GM18858 (cell line): Measurements from ENCODE around the gene CNPY1.

Source experiments
- ATAC-seq: cut with Tn5 transposase; IDR thresholded peaks from one replicate; pipeline ENCODE4 v1.9.1; 2021; ENCODE audit not compliant: unreplicated experiment

CNPY1 gene

DNA sequence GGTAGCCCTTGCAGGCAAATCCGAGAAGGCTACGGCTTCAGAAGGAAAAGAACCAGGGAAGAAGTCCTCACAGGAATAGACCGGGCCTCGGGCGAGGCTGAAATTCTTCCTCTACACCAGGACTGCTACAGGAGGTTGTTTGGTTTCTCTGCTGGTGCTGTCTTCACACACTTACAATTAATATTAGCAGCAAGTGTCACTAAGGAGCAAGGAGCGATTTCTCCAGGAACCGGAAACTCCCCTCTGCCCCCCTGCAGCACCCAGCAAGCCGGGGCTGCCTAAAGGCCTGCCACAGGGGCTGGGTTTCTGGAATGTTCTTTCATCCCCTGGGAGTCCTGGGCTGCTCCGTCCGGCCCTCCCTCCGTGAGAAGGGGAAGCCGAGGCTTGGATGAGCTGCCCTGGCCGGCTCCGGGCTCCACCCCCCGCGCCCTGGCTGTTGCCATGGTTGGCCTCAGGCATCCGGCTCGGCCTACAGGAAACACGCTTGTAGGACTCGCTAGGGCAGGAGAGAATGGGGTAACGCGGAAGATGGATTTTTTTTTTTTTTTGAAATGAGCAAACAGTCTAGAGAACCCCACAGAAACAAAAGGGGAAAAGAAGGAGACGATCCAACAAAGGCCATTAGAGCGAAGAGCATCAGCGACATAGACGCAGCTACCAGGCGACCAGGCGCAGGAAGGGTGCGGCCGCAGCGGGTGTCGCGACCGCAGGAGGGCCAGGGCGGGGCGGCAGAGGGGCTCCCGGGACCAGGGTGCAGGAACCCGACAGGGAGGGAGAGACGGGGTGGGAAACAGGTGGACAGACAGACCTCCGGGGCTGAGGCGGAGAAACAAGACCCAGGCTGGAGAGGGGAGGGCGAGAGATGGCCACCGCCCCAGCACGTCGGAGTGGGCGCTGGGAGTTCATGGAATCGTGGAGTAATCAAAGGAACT, 55.4 kb downstream of the CNPY1 start:
- peak; percentile 96 for ATAC-seq

DNA sequence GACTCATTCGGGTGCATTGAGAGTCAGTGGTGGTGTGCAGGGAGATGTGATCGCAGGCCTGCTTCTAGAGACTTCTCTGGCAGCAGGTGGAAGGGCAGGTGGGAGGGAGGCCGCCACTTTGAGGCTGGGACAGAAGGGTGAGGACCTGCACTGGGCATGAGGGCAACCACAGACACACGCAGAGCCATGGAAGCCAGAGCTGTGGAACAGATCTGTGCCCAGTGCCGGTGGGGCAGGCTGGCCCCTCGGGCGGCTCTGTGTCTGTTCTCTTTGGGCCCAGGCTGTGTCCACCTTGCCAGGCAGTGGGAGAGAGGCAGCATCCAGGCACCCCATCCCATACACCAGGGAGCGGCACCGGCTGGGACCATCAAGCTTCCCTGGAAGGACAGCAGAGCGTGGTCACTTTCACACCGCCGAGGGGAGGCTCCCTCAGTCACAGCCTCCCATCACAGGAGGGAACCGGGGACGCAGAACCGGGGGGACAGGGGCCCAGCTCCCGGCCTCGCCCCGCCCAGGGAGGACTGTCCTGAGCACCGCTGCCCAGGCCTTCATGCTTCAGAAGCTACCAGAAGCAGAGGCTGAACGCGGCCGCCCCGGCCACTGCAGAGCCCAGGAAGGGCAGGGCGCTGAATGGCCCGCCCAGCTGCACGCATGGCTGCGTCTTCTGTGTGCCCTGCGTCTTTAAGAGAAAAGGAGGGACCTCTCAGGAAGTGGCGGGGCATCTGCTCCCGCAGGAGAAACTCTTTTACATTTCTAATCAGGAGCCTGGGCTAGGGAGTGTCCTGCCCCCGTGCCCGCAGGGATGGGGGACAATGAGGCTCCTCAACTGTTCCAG, 56.3 kb downstream of the CNPY1 start:
- ATAC-seq, result no peak

DNA sequence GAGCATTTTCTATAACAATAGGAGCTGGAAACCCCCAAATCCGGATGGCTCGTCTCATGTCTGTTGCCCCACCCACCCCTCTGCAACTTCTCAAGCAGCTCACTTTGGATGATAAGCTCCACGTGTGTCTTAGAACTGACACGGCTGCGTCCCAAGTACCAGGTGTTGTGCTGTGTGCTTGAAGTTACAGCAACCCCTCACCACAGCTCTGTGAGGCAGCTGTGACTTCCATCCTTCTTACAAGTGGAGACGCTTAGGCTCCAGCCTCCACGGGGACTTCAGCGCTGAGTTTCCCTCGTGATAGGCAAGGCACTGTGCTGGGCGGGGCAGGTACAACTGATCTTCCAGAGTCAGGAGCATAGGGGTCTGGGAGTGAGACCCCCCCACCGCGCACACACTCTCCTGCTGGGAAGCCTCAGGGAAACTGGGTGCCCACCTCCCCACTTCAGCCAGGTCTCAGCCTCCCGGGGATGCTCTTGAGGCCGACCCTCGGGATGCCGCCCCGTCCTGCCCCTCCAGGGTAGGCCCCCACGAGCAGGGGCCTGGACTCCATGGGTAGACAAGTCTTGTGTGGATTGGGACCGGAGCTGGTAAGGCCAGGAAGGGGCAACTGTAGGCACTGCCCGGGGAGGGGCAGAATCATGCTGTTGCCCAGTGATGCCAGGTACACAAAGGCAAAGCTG, 57.1 kb downstream of the CNPY1 start:
- ATAC-seq, result no peak

DNA sequence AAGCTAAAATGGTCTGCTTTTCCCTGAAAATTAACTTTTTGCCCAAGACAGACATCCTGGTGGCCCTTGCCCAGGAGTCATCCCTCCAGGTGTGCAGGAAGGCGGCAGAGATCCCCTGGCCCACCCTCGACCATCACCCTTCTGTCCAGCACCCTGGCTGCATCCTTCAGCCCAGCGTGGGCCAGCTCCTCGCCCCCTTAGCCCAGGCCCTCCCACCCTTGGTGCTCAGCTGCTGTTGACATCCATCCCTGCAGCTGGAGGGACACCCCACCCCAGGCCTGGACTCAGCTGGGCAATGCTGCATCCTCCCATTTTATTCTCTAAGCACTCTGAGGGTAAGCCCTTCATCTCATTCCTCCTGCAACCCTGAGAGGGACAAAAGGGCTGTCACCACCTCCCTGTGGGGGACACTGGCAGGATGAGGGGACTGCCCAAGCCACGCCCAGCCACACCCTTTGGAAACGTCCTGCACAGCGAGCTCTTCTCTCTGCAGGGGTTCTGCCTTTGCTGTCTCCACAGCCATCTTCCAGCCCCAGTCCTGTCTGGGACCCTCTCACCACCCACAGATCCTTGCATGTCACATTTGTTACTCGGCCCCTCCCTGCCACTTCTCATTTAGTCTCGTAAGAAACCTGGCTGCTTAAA, 57.8 kb downstream of the CNPY1 start:
- ATAC-seq, result no peak

DNA sequence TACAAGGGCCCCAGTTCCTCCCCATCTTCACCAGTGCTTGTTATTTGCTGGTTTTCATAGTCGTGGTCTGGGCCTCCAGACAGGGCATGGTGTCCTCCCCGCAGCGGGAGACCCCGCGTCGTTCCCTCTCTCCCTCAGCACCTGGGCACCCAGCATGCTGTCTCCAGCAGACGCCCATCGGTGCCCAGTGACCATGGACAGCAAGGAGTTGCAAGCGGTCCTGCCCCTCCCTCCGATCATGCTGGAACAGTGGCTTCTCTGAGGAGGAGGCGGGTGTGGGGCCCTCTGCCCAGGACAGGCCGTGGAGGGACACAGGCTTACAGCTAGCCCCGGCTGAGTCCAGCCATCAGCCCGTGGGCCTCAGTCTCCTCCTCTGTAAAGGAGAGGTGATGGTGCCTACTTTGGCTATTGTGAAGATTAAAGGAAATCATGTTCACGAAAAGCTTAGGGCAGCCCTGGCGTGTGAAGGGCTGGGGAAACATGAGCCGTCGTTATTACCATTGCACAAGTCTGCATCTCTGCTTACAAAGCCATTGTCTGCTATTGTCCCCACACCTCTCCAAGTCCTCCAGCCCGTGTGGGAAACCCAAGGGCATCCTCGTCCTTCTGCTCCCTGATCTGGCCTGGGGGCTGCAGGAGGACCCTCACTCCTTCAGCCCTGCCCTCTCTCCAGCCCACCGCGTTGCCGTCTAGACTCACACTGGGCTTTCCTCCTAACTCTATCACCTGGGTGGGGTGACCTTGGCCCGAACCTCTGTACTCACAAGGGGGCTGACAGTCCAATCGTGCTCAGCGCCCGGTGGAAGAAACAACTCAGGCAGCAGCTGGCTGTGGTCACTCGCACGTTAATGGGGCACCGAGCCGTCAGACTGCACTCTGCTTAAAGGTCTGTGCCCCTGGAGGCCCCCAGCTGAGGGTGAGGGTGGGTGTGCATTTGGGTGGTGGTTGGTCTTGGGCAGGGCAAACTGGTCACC, 58.6 kb downstream of the CNPY1 start:
- no peak for ATAC-seq

DNA sequence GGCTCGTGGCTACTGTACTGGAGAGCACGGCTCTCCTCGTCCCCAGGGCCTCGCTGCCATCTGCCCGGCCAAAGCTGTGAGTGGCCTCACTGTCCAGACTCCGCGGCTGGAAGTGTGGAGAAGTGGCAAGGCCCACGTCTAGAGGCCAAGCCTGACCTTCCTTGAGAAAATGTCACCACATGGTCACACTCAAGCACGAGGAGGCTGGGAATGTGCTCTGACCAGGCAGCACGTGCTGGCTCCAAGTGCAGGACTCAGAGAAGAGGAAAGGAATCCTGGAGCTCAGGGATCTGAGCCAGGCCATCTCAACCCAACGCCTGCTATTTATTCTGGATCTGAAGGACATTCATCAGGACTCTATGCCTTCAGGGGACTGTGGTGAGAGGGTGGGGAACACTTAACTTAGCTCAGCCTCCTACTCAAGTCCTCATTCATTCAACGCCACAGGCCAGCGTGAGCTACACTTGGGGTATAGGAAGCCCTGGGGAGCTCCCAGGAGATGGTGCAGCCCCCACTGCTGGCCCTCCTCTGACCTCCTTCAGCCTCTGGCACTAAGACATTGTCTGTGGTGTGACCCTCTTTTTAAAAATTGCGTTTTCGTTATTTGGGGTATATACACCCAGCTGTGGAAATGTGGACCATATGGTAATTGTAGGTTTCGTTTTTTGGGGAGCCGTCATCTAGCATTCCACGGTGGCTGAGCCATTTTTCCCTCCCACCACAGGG, 59.4 kb downstream of the CNPY1 start:
- ATAC-seq, result no peak

DNA sequence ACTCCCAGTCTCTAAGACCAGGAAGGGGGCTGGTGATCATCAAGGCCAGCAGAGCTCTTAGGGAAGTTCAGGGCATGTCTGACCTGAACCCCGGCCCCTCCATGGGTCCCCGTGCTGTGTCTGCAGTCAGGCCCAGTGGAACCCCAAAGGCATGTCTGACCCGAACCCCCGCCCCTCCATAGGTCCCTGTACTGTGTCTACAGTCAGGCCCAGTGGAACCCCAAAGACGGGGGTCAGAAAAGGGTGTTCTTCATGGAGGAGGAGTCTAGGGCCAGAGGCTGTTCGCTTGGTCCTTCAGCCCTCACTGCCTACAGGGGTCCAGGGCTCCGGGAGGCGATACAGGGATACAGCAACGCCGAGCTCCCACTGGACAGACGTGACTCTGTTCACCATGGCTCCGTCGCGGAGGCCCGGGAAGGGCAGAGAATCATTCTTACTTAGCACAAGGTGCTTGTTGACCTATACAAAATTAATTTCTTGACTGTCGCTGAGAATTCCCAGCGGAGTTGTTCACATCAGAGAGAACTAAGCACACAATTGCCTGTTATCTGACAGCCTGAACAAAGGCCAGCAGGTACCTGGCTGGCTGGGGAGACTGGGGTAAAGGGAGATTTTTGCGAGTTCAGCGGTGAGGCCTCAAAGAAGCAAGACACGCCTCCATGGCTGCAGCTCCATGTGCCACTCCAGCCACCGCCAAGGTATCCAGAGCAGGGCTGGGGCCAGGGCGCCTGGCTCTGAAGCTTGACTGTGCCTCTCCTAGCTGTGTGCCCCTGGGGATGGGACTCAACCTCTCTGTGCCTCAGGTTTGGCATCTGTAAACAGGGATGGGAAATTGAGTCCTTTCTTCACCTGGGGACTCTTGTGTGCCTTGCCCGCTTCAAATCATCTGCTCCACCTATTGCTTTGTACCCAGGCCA, 61.6 kb downstream of the CNPY1 start:
- ATAC-seq, result no peak

DNA sequence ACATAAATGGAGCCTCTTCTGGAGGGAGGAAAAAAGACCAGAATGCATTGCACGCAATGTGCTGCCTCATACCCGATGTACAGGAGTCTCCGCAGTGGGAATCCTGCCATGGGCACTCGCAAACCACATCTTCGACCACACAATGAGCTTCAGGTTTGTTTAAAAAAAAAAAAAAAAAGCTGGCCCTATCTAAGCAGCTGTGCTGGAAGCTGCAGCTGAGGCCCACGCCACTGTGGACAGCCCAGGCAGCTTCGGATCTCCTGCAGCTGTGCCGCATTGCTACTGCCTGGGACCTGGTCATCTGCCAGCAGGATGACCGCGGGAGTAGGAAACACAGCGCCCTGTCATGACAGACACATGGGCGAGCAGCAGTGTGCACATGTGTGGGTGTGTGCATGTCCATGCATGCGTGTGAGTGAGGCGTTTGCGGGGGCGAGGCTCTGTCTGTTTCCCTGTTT, 62.5 kb downstream of the CNPY1 start:
- no peak for ATAC-seq

DNA sequence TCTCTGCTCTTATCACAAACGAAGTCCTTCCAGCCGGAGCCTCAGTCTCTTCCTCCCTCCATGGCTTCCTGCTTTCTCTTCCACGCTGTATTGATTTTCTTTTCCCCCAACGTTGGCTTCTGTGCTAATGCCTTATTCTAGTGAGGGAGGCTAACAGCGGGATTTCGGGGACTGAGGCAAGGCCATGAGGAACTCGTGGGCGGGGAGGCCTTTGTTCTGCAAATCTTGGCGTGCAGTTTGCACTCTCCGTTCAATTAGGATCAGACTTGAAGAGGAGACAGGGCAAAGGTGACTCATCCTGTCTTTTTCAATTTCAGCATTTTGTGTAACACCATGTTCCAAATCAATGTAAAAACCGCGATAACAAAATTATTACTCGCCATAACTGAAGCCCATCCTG, 63.1 kb downstream of the CNPY1 start:
- ATAC-seq, result no peak

DNA sequence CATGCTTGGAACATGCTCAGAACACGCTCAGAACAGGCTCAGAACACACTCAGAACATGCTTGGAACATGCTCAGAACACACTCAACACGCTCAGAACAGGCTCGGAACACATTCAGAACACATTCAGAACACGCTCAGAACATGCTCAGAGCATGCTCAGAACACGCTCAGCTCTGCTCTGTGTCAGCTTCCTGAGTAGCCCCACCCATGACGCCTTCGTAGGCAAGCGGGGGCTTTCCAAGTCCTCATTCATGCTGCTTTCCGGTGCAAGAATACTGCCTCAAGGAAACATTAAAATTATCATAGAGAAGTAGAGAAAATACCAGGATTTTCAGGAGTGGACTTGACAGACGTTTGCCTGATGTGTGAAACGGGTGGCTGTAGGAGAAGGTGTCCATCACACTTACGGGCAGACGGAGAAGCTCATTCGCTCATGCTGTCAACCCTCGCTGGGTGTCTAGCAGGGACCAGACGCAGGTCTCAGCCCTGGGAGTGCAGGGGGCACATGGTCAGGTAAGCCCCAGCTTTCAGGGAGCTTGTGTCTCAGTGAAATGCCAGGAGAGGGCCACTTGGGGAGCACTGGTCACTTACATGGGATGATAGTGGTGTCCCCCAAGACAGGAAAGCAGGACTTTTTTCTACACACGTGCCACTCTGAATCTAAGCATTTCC, 63.7 kb downstream of the CNPY1 start:
- no peak for ATAC-seq

DNA sequence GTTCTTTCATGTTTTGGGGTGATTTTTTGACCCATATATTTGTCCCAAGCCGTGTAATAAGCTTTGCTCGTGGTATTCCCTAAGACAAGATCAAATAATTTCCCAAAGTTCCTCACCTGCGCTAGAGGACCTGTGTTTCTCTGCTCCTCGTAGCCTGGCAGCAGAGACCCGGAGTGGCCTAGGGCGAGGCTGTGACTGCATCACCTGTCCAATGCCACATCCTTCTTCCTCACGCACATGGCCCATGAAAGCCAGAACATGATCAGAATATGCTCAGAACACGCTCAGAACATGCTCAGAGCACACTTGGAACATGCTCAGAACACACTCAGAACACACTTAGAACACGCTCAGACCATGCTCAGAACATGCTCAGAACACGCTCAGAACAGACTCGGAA, 64.6 kb downstream of the CNPY1 start:
- ATAC-seq, result no peak

DNA sequence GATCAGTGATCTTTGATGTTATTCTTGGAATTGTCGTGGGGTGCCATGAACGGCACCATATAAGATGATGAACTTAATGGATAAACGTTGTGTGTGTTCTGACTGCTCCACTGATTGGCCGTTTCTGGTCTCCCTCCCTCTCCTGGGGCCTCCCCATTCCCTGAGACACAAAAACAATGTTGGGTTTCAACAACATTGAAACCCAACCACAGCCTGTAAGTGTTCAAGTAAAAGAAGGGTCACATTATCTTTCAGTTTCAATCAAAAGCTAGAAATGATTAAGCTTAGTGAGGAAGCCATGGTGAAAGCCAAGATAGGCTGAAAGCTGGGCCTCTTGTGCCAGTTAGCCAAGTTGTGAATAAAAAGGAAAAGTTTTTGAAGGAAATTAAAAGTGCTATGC, 68.9 kb downstream of the CNPY1 start:
- peak; percentile 94 for ATAC-seq

DNA sequence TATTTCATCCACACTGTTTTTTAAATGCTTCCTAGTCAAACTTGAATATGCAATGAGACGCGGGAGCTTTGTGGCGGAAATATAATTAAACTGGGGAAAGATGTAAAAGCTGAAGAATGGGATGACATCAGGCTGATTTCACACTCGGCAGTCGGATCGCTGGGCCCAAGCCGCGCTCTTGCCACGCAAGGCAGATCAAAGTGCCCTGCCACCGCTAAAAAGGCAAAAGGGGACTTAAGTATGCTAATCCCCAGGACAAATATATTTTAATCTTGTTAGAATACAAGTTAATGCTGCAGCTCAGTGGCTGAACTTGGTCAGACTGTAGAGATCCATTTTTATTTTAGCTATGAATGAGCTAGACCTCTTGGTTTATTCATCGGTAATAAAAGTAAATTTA, 74.6 kb downstream of the CNPY1 start:
- ATAC-seq, result no peak

DNA sequence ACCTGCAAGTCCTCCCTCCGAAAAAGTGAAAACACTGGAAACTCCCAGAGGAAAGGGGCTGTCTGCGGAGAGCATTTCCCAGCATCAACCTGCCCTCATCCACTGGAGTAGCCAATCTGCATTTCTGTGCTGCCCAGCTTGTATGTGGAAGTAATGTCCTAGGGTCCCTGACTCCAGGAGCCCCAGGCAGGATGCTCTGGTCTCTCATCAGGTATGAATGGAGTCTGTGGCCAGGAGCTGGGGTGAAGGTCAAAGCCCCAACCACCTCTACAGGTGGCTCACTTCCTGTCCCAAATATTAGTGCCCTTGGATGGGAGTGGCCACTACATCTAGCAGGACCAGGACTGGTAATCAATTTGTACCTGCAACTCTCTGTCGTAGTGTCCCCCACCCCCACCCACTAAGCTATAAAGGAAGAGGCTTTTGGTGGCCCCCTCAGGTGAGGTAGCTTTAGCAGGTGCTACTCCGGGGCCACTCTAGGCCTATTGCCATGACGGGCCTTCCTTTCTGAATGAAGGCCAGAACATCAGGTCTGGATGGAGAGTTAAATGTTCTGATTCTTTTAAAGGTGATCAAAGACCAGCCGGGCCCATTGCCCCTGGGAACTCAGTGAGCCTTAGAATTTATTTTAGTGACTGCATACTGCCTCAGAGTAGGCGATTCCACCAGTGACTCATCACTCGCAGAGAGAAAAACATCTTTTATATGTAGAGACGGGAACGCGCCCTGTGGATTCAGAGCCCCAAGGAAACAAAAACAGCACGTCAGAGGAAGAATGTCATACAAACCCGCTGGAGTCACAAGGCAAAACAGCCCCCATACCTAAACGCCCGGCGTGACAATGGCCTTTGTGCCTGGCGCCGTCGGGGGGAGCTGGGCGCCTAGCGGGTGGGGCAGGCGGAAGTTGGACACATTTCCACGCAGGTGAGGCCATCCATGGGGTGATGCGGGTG, 75.4 kb downstream of the CNPY1 start:
- ATAC-seq, result no peak

DNA sequence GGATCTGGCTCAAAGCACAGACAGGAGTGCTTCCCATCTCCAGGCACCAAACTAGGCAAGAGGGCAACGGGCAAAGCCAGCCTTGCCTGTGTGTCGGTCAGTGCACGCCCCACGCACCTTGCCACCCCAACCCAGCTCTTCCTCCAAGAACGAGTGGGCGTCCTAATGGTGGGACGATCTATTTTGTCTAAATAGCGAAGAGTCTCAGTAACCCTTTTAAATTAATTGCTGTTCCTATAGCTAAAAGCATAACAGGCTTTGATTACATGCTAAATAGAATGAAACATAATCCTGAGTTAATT, 76.2 kb downstream of the CNPY1 start:
- no peak for ATAC-seq

DNA sequence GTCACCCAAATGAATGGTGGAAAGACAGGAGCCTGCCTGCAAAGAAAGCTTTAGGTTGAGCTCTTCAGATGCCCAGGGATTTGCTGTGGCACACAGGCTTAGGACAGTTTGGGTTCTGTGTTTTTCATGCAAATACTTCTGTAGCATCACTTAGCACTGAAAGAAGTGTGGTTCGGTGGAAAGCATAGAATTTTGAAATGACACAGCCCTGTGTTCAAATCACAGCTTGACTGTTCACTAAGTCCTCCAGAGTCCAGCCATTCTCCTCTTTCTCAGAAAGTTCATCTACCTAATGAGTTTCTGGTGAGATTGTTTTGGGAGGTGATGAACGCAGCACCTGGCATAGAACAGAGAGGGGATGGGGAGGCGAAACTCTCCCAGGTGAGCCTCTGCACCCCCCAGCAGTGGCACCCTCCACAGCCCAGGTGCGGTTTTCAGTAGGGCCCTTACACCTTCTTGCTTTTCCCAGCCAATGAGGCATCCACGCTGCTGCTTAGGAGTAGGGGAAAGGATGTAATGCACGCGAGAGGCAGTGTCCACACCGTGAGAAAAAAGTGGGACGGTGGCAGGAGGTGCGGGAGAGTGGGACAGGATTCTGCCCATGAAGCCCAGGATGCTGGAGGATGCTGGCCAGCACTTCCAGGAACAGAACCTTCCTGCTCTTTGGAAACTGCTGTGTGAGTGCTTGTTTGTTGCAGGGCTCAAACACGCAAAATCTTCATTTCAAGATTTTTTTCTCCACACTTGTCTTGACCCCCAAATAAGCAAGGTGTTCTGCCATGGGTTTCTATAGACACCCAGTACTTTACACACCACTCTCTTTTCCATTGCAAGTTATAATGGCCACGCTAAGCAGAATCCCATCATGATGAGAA, 76.8 kb downstream of the CNPY1 start:
- no peak for ATAC-seq
